Kidney epithelial cell (primary cell): ENCODE results near the gene LRRC27. TPM values are rescaled to one million over a fixed set of nuclear protein-coding genes. Genes with fewer than 3 reads are reported as not detected.
"Not testable (repeated sequence)": the region's sequence is repeated elsewhere in the genome, so short reads cannot be mapped to it uniquely, and the experiment has no call there.

Source experiments
- DNase-seq: peaks from one replicate; pipeline ENCODE4 v3.0.0-alpha.2; 2010; ENCODE audit warnings: low read depth
- H3K27me3 ChIP-seq: 2 replicates; pipeline ENCODE4 v1.6.0; 2011; ENCODE audit warnings: low read length; ENCODE audit not compliant: control insufficient read depth, insufficient read depth
- H3K36me3 ChIP-seq: 2 replicates; pipeline ENCODE4 v1.5.1; 2011; ENCODE audit warnings: low read length; ENCODE audit not compliant: control insufficient read depth, insufficient read depth
- H3K4me3 ChIP-seq: 2 replicates; pipeline ENCODE4 v1.5.1; 2011; ENCODE audit warnings: low read depth, mild to moderate bottlenecking, control low read depth, low read length
- total RNA-seq: library from RNA; depleted of rRNA; stranded (reverse); fragments of >200 nt; gene quantifications from 2 replicates; pipeline ENCODE4 v1.2.3, GENCODE V29; 2015
- TF ChIP-seq, protein P1 (sequence below): IDR thresholded peaks from 2 replicates; pipeline ENCODE4 v1.5.1; 2011; ENCODE audit warnings: mild to moderate bottlenecking, moderate library complexity, low read length, control low read depth, inconsistent platforms; ENCODE audit not compliant: insufficient read depth, poor library complexity, severe bottlenecking

The LRRC27 gene
- total RNA-seq, 1 donor from 2014 or later, result 13.3 TPM

DNA sequence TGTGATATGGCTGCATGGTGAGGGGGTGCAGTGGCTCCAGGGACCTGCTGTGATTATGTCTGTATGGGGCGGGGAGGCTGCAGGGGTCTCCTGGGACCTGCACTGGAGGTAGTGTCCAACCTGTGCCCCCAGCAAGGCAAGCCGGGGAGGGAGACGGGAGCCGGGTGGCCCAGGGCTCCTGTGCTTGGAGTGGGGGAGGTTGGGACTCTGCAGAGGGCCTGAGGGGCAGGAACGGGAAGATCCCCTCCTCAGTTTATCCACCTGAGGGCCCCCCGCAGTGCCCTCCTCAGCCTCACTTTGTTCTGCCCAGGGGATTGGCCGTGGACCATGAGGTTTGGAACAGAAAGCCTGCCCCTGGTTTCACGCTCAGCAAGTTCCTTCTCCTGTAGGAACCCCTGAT lies 42.2 kb downstream of the LRRC27 start:
- TF ChIP-seq, protein P1, sequence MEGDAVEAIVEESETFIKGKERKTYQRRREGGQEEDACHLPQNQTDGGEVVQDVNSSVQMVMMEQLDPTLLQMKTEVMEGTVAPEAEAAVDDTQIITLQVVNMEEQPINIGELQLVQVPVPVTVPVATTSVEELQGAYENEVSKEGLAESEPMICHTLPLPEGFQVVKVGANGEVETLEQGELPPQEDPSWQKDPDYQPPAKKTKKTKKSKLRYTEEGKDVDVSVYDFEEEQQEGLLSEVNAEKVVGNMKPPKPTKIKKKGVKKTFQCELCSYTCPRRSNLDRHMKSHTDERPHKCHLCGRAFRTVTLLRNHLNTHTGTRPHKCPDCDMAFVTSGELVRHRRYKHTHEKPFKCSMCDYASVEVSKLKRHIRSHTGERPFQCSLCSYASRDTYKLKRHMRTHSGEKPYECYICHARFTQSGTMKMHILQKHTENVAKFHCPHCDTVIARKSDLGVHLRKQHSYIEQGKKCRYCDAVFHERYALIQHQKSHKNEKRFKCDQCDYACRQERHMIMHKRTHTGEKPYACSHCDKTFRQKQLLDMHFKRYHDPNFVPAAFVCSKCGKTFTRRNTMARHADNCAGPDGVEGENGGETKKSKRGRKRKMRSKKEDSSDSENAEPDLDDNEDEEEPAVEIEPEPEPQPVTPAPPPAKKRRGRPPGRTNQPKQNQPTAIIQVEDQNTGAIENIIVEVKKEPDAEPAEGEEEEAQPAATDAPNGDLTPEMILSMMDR, result no peak
- DNase-seq, result no peak
- H3K27me3 ChIP-seq, result peaks cover 5% of the 10 kb centered on the region
- no peaks in the 10 kb centered on the region for H3K36me3 ChIP-seq
- no peak overlapping the region for H3K4me3 ChIP-seq

DNA sequence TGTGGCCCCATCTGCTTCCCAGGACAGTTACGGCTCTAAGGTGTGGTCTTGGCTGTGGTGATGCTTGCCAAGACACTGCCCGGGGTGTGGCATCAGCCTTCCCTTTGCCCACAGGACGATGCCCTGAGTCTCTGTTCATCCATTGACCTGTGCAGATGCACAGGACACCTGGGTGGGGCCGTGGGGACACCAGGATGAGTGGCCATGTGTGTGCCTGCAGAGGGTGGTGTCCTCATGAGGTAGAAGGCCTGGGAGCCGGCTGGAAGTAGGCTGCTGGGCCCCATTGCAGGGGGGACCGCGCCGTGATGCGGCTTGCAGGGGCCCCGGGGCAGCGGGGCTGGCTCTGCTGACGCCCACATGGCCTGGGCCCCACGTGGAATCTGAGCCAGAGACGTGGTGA lies 42.6 kb downstream of the LRRC27 start:
- TF ChIP-seq, protein P1, result no peak
- Histone ChIP-seq H3K27me3 (peaks cover 5% of the 10 kb centered on the region), H3K36me3 (no peaks in the 10 kb centered on the region), H3K4me3 (no peak overlapping the region)
- DNase-seq, result no peak

DNA sequence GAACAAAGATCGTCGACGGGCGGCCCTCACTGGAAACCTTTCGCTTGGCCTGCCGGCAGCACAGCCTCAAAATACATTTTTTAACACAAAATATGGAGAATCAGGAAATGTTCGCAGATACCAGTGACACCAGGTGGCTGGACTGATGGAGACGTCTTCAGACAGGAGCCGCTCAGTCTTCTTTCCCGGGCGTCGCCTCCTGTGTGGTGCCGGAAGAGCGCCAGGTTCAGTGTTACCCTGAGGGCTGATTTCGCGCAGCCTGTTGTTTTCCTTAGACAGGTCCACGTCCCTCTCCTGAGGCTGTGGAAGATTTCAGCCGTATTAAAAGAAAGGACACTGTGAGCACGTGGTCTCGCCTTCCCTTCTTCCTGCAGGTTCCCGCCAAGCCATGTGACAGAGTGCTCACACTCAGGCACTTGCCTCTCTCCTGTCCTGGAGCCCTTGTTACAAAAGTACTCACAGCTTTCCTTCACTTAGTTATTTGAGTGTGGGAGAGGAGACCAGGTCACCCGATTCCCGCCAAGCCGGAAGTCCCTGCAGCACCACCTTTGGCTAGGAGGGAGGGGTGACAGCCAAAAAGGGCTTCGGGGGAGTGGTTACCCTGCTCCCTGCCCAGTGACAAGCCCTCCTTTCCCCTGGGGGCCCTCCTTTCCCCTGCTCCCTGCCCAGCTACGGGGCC lies 43.3 kb downstream of the LRRC27 start:
- TF ChIP-seq, protein P1, result no peak
- H3K4me3 ChIP-seq, result no peak overlapping the region
- peaks cover 5% of the 10 kb centered on the region for H3K27me3 ChIP-seq
- no peaks in the 10 kb centered on the region for H3K36me3 ChIP-seq
- DNase-seq, result no peak

DNA sequence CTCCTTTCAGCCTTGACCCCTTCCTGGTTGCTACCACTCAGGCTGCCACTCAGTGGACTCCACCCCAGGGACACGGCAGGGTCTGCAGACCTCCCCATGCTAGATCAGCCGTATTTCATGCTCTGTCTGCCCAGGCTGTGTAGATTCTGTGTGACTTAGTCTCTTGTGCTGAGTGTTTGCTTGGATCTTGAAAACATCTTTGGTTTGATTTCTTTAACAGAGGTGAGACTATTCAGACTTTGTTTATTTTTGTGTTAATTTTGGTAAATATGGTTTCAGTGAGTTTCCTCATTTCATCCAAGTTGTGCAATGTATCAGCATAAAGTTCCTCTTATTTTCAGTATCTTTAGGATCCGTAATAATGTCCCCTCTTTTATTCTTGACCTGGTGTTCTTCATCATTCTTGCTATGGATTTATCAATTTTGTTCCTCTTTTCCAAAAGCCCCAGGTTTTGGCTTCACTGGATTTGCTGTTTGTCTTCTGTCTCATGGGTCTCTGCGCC lies 43.9 kb downstream of the LRRC27 start:
- no peak for DNase-seq
- Histone ChIP-seq H3K27me3 (peaks cover 5% of the 10 kb centered on the region), H3K36me3 (no peaks in the 10 kb centered on the region), H3K4me3 (no peak overlapping the region)
- TF ChIP-seq, protein P1, result no peak

DNA sequence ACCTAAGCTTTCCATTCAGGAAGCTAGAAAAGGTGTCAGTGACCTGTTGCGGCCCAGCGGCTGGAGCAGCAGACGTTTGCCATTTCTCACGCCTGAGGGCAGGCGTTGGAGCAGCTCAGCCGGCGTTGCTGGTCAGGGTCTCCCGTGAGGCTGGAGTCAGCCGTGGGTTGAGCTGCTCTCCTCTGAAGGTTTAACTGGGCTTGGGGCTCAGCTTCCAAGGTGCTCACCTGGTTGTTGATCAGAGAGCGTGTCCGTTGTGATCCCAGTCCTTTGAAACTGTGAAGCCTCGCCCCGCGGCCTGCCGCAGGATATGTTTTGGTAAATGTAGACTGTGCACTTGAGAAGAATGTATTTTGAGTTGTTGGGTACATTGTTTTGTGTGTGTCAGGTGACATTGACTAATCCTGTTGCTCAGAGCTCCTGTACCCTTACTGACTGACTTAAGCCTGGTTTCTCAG lies 44.4 kb downstream of the LRRC27 start:
- TF ChIP-seq, protein P1, result no peak
- Histone ChIP-seq H3K36me3 (no peaks in the 10 kb centered on the region), H3K4me3 (no peak overlapping the region), H3K27me3 (peaks cover 5% of the 10 kb centered on the region)
- DNase-seq, result no peak

DNA sequence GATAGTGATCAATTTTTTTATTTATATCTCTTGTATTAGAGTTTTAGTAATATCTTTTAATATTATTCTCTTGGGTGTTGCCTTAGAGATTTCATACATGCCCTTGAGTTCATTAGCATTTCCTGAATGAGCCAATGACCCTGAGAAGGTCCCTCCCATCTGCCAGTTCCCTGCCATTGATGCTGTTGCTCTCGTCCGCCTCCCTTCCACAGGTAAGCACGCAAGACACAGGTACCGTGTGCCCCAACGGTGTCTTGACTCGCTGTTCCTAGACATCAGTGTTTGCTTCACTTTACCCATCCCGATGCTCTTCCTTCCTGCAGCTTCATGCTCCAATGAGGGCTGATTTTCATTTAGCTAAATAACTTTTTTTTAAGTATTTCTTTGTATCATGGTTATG lies 45.3 kb downstream of the LRRC27 start:
- H3K36me3 ChIP-seq, result no peaks in the 10 kb centered on the region
- H3K27me3 ChIP-seq, result peaks cover 5% of the 10 kb centered on the region
- TF ChIP-seq, protein P1, result no peak
- no peak overlapping the region for H3K4me3 ChIP-seq
- DNase-seq, result no peak

DNA sequence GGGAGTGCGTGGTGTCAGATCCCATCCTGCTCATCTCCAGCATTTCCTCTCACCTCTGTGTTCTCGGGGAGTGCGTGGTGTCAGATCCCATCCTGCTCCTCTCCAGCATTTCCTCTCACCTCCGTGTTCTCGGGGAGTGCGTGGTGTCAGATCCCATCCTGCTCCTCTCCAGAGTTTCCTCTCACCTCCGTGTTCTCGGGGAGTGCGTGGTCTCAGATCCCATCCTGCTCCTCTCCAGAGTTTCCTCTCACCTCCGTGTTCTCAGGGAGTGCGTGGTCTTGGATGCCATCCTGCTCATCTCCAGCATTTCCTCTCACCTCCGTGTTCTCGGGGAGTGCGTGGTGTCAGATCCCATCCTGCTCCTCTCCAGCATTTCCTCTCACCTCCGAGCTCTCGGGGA lies 47.0 kb downstream of the LRRC27 start:
- H3K4me3 ChIP-seq, H3K36me3 ChIP-seq, H3K27me3 ChIP-seq, DNase-seq: not testable (repeated sequence)

DNA sequence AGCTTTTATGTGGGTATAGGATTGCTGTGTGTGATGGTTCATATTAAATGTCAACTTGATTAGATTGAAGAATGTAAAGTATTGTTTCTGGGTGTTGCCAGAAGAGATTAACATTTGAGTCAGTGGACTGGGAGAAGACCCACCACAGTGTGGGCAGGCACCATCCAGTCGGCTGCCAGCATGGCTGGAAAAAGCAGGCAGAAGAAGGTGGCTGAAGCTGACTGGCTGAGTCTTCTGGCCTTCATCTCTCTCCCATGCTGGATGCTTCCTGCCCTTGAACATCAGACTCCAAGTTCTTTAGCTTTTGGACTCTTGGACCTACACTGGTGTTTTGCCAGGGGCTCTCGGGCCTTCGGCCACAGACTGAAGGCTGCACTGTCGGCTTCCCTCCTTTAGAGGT lies 49.0 kb downstream of the LRRC27 start:
- H3K36me3 ChIP-seq, H3K27me3 ChIP-seq, H3K4me3 ChIP-seq, DNase-seq: not testable (repeated sequence)
